ELR (cell line): ENCODE results near the gene WNT7B.

ENCODE experiments used
- DNase-seq: peaks from one replicate; pipeline ENCODE4 v3.0.0-alpha.2; 2015; ENCODE audit warnings: low read depth

The WNT7B gene

GRCh38 chr22:45887202-45888131, 89.5 kb downstream of the WNT7B start:
- no peak for DNase-seq

GRCh38 chr22:45886540-45886939, 90.4 kb downstream of the WNT7B start:
- DNase-seq, result no peak

GRCh38 chr22:45885941-45886395, 91.0 kb downstream of the WNT7B start:
- no peak for DNase-seq

GRCh38 chr22:45885171-45885840, 91.7 kb downstream of the WNT7B start:
- DNase-seq, result no peak

- no peak for DNase-seq
These were observed 92.5 kb downstream of the WNT7B start for GRCh38 chr22:45884201-45885062.

GRCh38 chr22:45883811-45884170, 93.2 kb downstream of the WNT7B start:
- no peak for DNase-seq

GRCh38 chr22:45882881-45883810, 93.8 kb downstream of the WNT7B start:
- no peak for DNase-seq

GRCh38 chr22:45881524-45881875, 95.5 kb downstream of the WNT7B start:
- DNase-seq, result no peak

GRCh38 chr22:45880716-45881523, 96.0 kb downstream of the WNT7B start:
- DNase-seq, result no peak

GRCh38 chr22:45880091-45880715, 96.8 kb downstream of the WNT7B start:
- DNase-seq, result no peak

- no peak for DNase-seq
These were observed 97.4 kb downstream of the WNT7B start for GRCh38 chr22:45879552-45879949.

GRCh38 chr22:45878901-45879551, 97.9 kb downstream of the WNT7B start:
- DNase-seq, result no peak

GRCh38 chr22:45878051-45878781, 98.7 kb downstream of the WNT7B start:
- no peak for DNase-seq

- no peak for DNase-seq
These were observed 99.3 kb downstream of the WNT7B start for GRCh38 chr22:45877651-45878050.

GRCh38 chr22:45877036-45877380, 100.0 kb downstream of the WNT7B start:
- DNase-seq, result no peak

GRCh38 chr22:45876136-45877035, 100.6 kb downstream of the WNT7B start:
- no peak for DNase-seq

GRCh38 chr22:45872659-45873263, 104.2 kb downstream of the WNT7B start:
- DNase-seq, result no peak
